IMR-90 (cell line): ENCODE measurements around the gene CAPN5. TPM values are rescaled to one million over a fixed set of nuclear protein-coding genes. Genes with fewer than 3 reads are reported as not detected.

Source experiments
- ATAC-seq: fragments of 200-7000 bp; cut with Tn5 transposase; 2 replicates; pipeline ENCODE4 v1.9.1; 2020; ENCODE audit warnings: low read depth, mild to moderate bottlenecking, moderate library complexity
- BruUV-seq: library from RNA; stranded (reverse); fragments of 400-500 nt; replicated peaks from 2 replicates; lab custom pipeline; 2021; lab: Mats Ljungman, UMichigan
- CTCF ChIA-PET: fragments of 300-600 bp; formaldehyde crosslinking; extraction: SDS; loops from one replicate; lab custom pipeline; 2021; ENCODE audit warnings: antibody characterized with exemption; lab: Yijun Ruan, JAX
- POLR2A ChIA-PET: fragments of 300-600 bp; sonication (Branson Sonifier 250); formaldehyde crosslinking; loops from one replicate; lab custom pipeline; 2022; ENCODE audit warnings: antibody characterized with exemption; ENCODE audit not compliant: unreplicated experiment; lab: Charles Lee
- DNase-seq: peaks from one replicate; pipeline ENCODE4 v3.0.0; 2013
- H2AFZ ChIP-seq: replicated peaks from 2 replicates; pipeline ENCODE3; 2013; ENCODE audit warnings: low read length, mild to moderate bottlenecking; ENCODE audit not compliant: poor library complexity
- H2AK5ac ChIP-seq: 2 replicates; pipeline ENCODE4 v1.6.1; 2013; ENCODE audit warnings: low read depth, low read length, inconsistent platforms
- H2AK9ac ChIP-seq: replicated peaks from 2 replicates; pipeline ENCODE3; 2013; ENCODE audit warnings: mild to moderate bottlenecking, low read depth, low read length, moderate library complexity; ENCODE audit not compliant: poor library complexity
- H2BK120ac ChIP-seq: 2 replicates; pipeline ENCODE4 v1.6.1; 2013; ENCODE audit warnings: low read depth, low read length, inconsistent platforms
- H2BK15ac ChIP-seq: 3 replicates; pipeline ENCODE4 v1.6.1; 2013; ENCODE audit warnings: low read depth, low read length, inconsistent platforms
- H2BK20ac ChIP-seq: 2 replicates; pipeline ENCODE4 v1.6.1; 2013; ENCODE audit warnings: low read depth, mild to moderate bottlenecking, inconsistent platforms, low read length, moderate library complexity
- H2BK5ac ChIP-seq: 2 replicates; pipeline ENCODE4 v1.6.1; 2013; ENCODE audit warnings: mild to moderate bottlenecking, low read depth, low read length, inconsistent platforms; ENCODE audit not compliant: poor library complexity, severe bottlenecking
- H3K14ac ChIP-seq: replicated peaks from 2 replicates; pipeline ENCODE4 v1.6.1; 2013; ENCODE audit warnings: low read depth, low read length, inconsistent platforms
- H3K18ac ChIP-seq: 2 replicates; pipeline ENCODE4 v1.6.1; 2013; ENCODE audit warnings: low read depth, low read length, control low read depth
- H3K23ac ChIP-seq: 2 replicates; pipeline ENCODE4 v1.6.1; 2013; ENCODE audit warnings: low read depth, low read length, inconsistent platforms
- H3K27ac ChIP-seq: 2 replicates; pipeline ENCODE4 v1.5.1; 2013; ENCODE audit warnings: mild to moderate bottlenecking, control low read depth, low read length; ENCODE audit not compliant: insufficient read depth
- H3K27me3 ChIP-seq: 2 replicates; pipeline ENCODE4 v1.6.1; 2013; ENCODE audit warnings: low read length; ENCODE audit not compliant: control insufficient read depth, insufficient read depth
- H3K36me3 ChIP-seq: 2 replicates; pipeline ENCODE4 v1.6.1; 2013; ENCODE audit warnings: low read length, mixed read lengths; ENCODE audit not compliant: control insufficient read depth, insufficient read depth
- H3K4ac ChIP-seq: 2 replicates; pipeline ENCODE4 v1.6.1; 2013; ENCODE audit warnings: low read depth, low read length, inconsistent platforms
- H3K4me1 ChIP-seq: 2 replicates; pipeline ENCODE4 v1.6.1; 2013; ENCODE audit warnings: low read length, mixed read lengths; ENCODE audit not compliant: control insufficient read depth, insufficient read depth
- H3K4me2 ChIP-seq: 2 replicates; pipeline ENCODE4 v1.6.1; 2013; ENCODE audit warnings: low read depth, mild to moderate bottlenecking, control low read depth, low read length, moderate library complexity
- H3K4me3 ChIP-seq: 2 replicates; pipeline ENCODE4 v1.5.1; 2013; ENCODE audit warnings: low read depth, mild to moderate bottlenecking, control low read depth, low read length, moderate library complexity; ENCODE audit not compliant: insufficient read depth
- H3K56ac ChIP-seq: 2 replicates; pipeline ENCODE4 v1.6.1; 2013; ENCODE audit warnings: low read length, inconsistent platforms; ENCODE audit not compliant: insufficient read depth; ENCODE audit errors: extremely low read depth
- H3K79me1 ChIP-seq, 2 experiments: 2 replicates each; pipeline ENCODE4 v1.6.1; 2013; ENCODE audit warnings: low read length in 2 of 2, inconsistent platforms in 1 of 2, low read depth in 1 of 2
- H3K9ac ChIP-seq: 2 replicates; pipeline ENCODE4 v1.6.1; 2013; ENCODE audit warnings: low read depth, low read length, control low read depth
- H3K9me1 ChIP-seq: 2 replicates; pipeline ENCODE4 v1.6.1; 2013; ENCODE audit warnings: low read length, inconsistent platforms; ENCODE audit not compliant: insufficient read depth
- H3K9me3 ChIP-seq: 2 replicates; pipeline ENCODE4 v1.6.1; 2013; ENCODE audit warnings: low read length; ENCODE audit not compliant: control insufficient read depth, insufficient read depth
- H4K20me1 ChIP-seq: 2 replicates; pipeline ENCODE4 v1.6.1; 2013; ENCODE audit warnings: low read length, inconsistent platforms; ENCODE audit not compliant: insufficient read depth
- H4K5ac ChIP-seq: 2 replicates; pipeline ENCODE4 v1.6.1; 2013; ENCODE audit warnings: mild to moderate bottlenecking, low read depth, low read length, control low read depth
- H4K8ac ChIP-seq, 2 experiments: 2 replicates each; pipeline ENCODE4 v1.6.1; 2013; ENCODE audit warnings: low read depth in 2 of 2, low read length in 2 of 2, control low read depth in 1 of 2, inconsistent platforms in 1 of 2
- H4K91ac ChIP-seq: 2 replicates; pipeline ENCODE4 v1.6.1; 2013; ENCODE audit warnings: low read depth, low read length, inconsistent platforms; ENCODE audit not compliant: insufficient read depth
- CEBPB ChIP-seq: IDR thresholded peaks from 2 replicates; pipeline ENCODE4 v1.6.1; 2012; ENCODE audit warnings: low read depth, low read length, improper control_type of control experiment
- CHD1 ChIP-seq: IDR thresholded peaks from 2 replicates; pipeline ENCODE4 v1.6.1; 2012; ENCODE audit warnings: low read depth, low read length, improper control_type of control experiment
- WGBS, 2 experiments: methylation state at CpG; one replicate each; pipeline versions ENCODE4 v1.1.5 to v1.1.7; 2013; ENCODE audit warnings: missing lambda C conversion rate in 2 of 2; ENCODE audit not compliant: insufficient read length in 1 of 2; ENCODE audit errors: extremely low coverage in 2 of 2; 5-methylcytosine and 5-hydroxymethylcytosine counted together
- dilution Hi-C: fragments of 300-500 bp; cut with HindIII; formaldehyde crosslinking; loops from one replicate; pipeline ENCODE4 v1.14.3; 2018; ENCODE audit warnings: low sequenced_read_pairs; ENCODE audit not compliant: unreplicated experiment
- in situ Hi-C: fragments of 300-500 bp; cut with MboI; formaldehyde crosslinking; loops from 3 replicates; pipeline ENCODE4 v1.14.3; 2019; ENCODE audit warnings: low sequenced_read_pairs, inconsistent platforms, mixed read lengths
- intact Hi-C: fragments of 100-400 bp; cut with micrococcal nuclease; formaldehyde crosslinking; loops from 2 replicates; pipeline ENCODE4 v1.10.0; 2022
- polyA plus RNA-seq, 3 experiments: library from polyadenylated mRNA; depleted of rRNA; stranded (reverse); fragments of >200 nt; gene quantifications; 2 replicates each; pipeline ENCODE4 v1.2.3, GENCODE V29; 2012; ENCODE audit warnings: low replicate concordance in 1 of 3
- total RNA-seq: library from RNA; depleted of rRNA; stranded (reverse); fragments of >200 nt; gene quantifications from 2 replicates; pipeline ENCODE4 v1.2.3, GENCODE V29; 2012

The CAPN5 gene
- total and polyA plus RNA-seq, 2 of the 4 experiments (the other 2 are of a cell fraction) = 8.1 to 24.0 TPM

- Histone ChIP-seq H3K18ac (no peak overlapping the region), H3K14ac (no peak overlapping the region), H4K91ac (no peak overlapping the region), H2BK20ac (no peak overlapping the region), H4K5ac (no peak overlapping the region), H2BK15ac (no peak overlapping the region), H3K9me1 (no peaks in the 10 kb centered on the region), H2AK5ac (no peak overlapping the region), H3K4ac (no peak overlapping the region), H3K9me3 (peaks cover 8% of the 10 kb centered on the region), H3K36me3 (no peaks in the 10 kb centered on the region), H4K8ac (no peak overlapping the region), H3K4me3 (no peak overlapping the region), H3K23ac (no peak overlapping the region), H3K27ac (no peak overlapping the region), H2AFZ (no peak overlapping the region), H3K56ac (no peak overlapping the region), H3K9ac (no peak overlapping the region), H3K4me1 (no peaks in the 10 kb centered on the region), H2BK120ac (no peak overlapping the region), H3K4me2 (no peak overlapping the region), H2AK9ac (no peak overlapping the region), H2BK5ac (no peak overlapping the region), H3K79me1 (no peaks in the 10 kb centered on the region), H4K20me1 (no peaks in the 10 kb centered on the region), H3K27me3 (peaks cover 11% of the 10 kb centered on the region)
- ChIA-PET POLR2A (no interaction called here), CTCF (interaction anchor here (0.6 to 2.0 kb wide), 2 partner anchors 23 to 40 kb away, joined by 4 to 6 read pairs; no protein-coding TSS in a partner anchor)
- dilution Hi-C loops (no loop called here), in situ Hi-C loops (no loop called here), intact Hi-C loops (no loop called here)
- TF ChIP-seq CHD1 (no peak), CEBPB (peak; percentile 64)
- ATAC-seq (no peak), DNase-seq (no peak)
- no TSS peak for BruUV-seq
- whole genome bisulfite sequencing, 2 experiments = 86% methylated on average over 2 of the region's 3 CpGs; no CpG with 5 or more reads in 1 of the 2 experiments
Observed at GRCh38 chr11:77051511-77051910, 15.3 kb upstream of the CAPN5 start.
